ENCODE results near the gene EXOC2. TPM values are rescaled to one million over a fixed set of nuclear protein-coding genes. Genes with fewer than 3 reads are reported as not detected.
A peak's percentile ranks its signal among the peaks of the same experiment; 100 is the strongest.

EXOC2 gene
- total RNA-seq, result 41.0 and 45.0 TPM in 2 replicates
- total RNA-seq (2013), result 30.9 TPM
- 12.2 and 16.9 TPM in 2 replicates for polyA plus RNA-seq
- polyA minus RNA-seq, result 25.6 and 30.3 TPM in 2 replicates

GRCh38 chr6:692858-693722 lies at the start of gene EXOC2:
Gene EXOC2 (minus strand): TSS chr6:693139. CDS start chr6:637818, 55,321 bp downstream.
- peak; percentile 86 for ATAC-seq (ENCODE audit: low read depth)
- peak; percentile 87 for DNase-seq
- CTCF ChIA-PET, result interaction anchor here (1.2 to 1.7 kb wide), 3 partner anchors 18 to 35 kb away, joined by 3 to 5 read pairs (median 3); no protein-coding TSS in a partner anchor

More at GRCh38 chr6:692858-693722, at the start of gene EXOC2:
- peak within 1 kb of the TSS; percentile 94 for H3K9ac ChIP-seq (ENCODE audit: low read length)
- POLR2A ChIA-PET, result interaction anchor here (1.6 kb wide), 1 partner anchor 18 kb away, joined by 7 read pairs; no protein-coding TSS in a partner anchor
- peak within 1 kb of the TSS; percentile 98 for H3K4me2 ChIP-seq (replicated peaks; ENCODE audit: low read depth, low read length, poor library complexity, severe bottlenecking)
- H3K4me3 ChIP-seq (ENCODE audit: control extremely low read depth in 1 of 5, extremely low read depth in 1 of 5, insufficient read depth in 1 of 5, low read depth in 2 of 5, low read length in 4 of 5), result peak within 1 kb of the TSS; percentile 45 to 91 (median 86)
- no peaks in the 10 kb centered on the region for H3K9me3 ChIP-seq (ENCODE audit: control extremely low read depth in 1 of 3, control insufficient read depth in 2 of 3, insufficient read depth in 1 of 3, low read length in 2 of 3)
- H3K4me1 ChIP-seq (ENCODE audit: control insufficient read depth in 2 of 2, insufficient read depth in 2 of 2, low read length in 2 of 2), result peaks cover 16 to 17% of the 10 kb centered on the region in 2 donors
- 1% methylated on average over 63 of the region's 63 CpGs for WGBS (ENCODE audit: insufficient coverage)
- no peak for TF ChIP-seq EZH2 (IDR thresholded peaks at IDR 0.05; ENCODE audit: borderline replicate concordance, insufficient read depth, low read depth, low read length, poor library complexity, severe bottlenecking)
- TF ChIP-seq CTCF (IDR thresholded peaks at IDR 0.05), result no peak
- no peaks in the 10 kb centered on the region for H3K27me3 ChIP-seq (replicated peaks in 1 of 4; ENCODE audit: control extremely low read depth in 1 of 4, control insufficient read depth in 3 of 4, insufficient read depth in 4 of 4, low read length in 3 of 4)
- H4K20me1 ChIP-seq (ENCODE audit: control insufficient read depth, insufficient read depth, low read length, poor library complexity, severe bottlenecking), result peaks cover 29% of the 10 kb centered on the region
- no peaks in the 10 kb centered on the region for H3K9me3 Mint-ChIP-seq (ENCODE audit: insufficient read depth)
- intact Hi-C loops (cut with micrococcal nuclease), result loop anchor here (1.0 kb wide), 2 partner anchors 18 to 205 kb away; no protein-coding TSS in a partner anchor
- peaks cover 35% of the 10 kb centered on the region for H3K4me1 Mint-ChIP-seq
- peak within 1 kb of the TSS; percentile 62 to 93 for H3K27ac ChIP-seq (ENCODE audit: low read length in 2 of 2)
- no peaks in the 10 kb centered on the region for H3K27me3 Mint-ChIP-seq
- peak within 1 kb of the TSS; percentile 100 for H2AFZ ChIP-seq (ENCODE audit: insufficient read depth, low read depth, low read length, poor library complexity, severe bottlenecking)
- peak within 1 kb of the TSS; percentile 99 for H3K4me3 Mint-ChIP-seq
- H3K27ac Mint-ChIP-seq, result peak within 1 kb of the TSS; percentile 95
- H3K36me3 ChIP-seq (replicated peaks in 1 of 2; ENCODE audit: control extremely low read depth in 1 of 2, control insufficient read depth in 1 of 2, extremely low read depth in 1 of 2, insufficient read depth in 2 of 2, low read length in 1 of 2), result peaks cover 0 to 6% of the 10 kb centered on the region in 2 experiments
- peaks cover 55% of the 10 kb centered on the region for H3K79me2 ChIP-seq (ENCODE audit: control insufficient read depth, insufficient read depth, low read length)

Data from B cell (primary cell).